NCI-H226 (cell line): Measurements from ENCODE around the gene SACS.
A peak's percentile ranks its signal among the peaks of the same experiment; 100 is the strongest.
"Not testable (repeated sequence)": the region's sequence is repeated elsewhere in the genome, so short reads cannot be mapped to it uniquely, and the experiment has no call there.

Source experiments
- DNase-seq: peaks from one replicate; pipeline ENCODE4 v3.0.0-alpha.2; 2015

The SACS gene

GRCh38 chr13:23453132-23453531 lies 19.6 kb upstream of the SACS start:
- no peak for DNase-seq

GRCh38 chr13:23450340-23451046 lies 17.0 kb upstream of the SACS start:
- no peak for DNase-seq

GRCh38 chr13:23449398-23450162 lies 16.1 kb upstream of the SACS start:
- no peak for DNase-seq

GRCh38 chr13:23447927-23448326 lies 14.4 kb upstream of the SACS start:
- no peak for DNase-seq

- no peak for DNase-seq
Measured at GRCh38 chr13:23445794-23446193, 12.3 kb upstream of the SACS start.

GRCh38 chr13:23443878-23444277 lies 10.4 kb upstream of the SACS start:
- DNase-seq: no peak

- DNase-seq: no peak
Measured at GRCh38 chr13:23443110-23443509, 9.6 kb upstream of the SACS start.

GRCh38 chr13:23440821-23441618 lies 7.5 kb upstream of the SACS start:
- no peak for DNase-seq

- DNase-seq: not testable (repeated sequence)
Measured at GRCh38 chr13:23440324-23440723, 6.8 kb upstream of the SACS start.

- no peak for DNase-seq
Measured at GRCh38 chr13:23437916-23438315, 4.4 kb upstream of the SACS start.

GRCh38 chr13:23436680-23437079 lies 3.2 kb upstream of the SACS start:
- DNase-seq: no peak

GRCh38 chr13:23434491-23434890 lies 989 bp upstream of the SACS start:
- DNase-seq: no peak

- DNase-seq: no peak
Measured at GRCh38 chr13:23432626-23433025, 876 bp downstream of the SACS start.

- DNase-seq: no peak
Measured at GRCh38 chr13:23430664-23431063, 2.8 kb downstream of the SACS start.

- DNase-seq: no peak
Measured at GRCh38 chr13:23427881-23428528, 5.5 kb downstream of the SACS start.

- DNase-seq: peak; percentile 65
Measured at GRCh38 chr13:23427342-23427843, 6.1 kb downstream of the SACS start.

- no peak for DNase-seq
Measured at GRCh38 chr13:23421596-23421995, 11.9 kb downstream of the SACS start.

GRCh38 chr13:23418776-23419683 lies 14.5 kb downstream of the SACS start:
- DNase-seq: no peak

- no peak for DNase-seq
Measured at GRCh38 chr13:23414682-23415081, 18.8 kb downstream of the SACS start.

- no peak for DNase-seq
Measured at GRCh38 chr13:23411706-23412105, 21.8 kb downstream of the SACS start.

GRCh38 chr13:23411220-23411619 lies 22.3 kb downstream of the SACS start:
- no peak for DNase-seq

- no peak for DNase-seq
Measured at GRCh38 chr13:23408026-23408425, 25.5 kb downstream of the SACS start.
